ENCODE data around the gene HAUS3.

The HAUS3 gene

DNA sequence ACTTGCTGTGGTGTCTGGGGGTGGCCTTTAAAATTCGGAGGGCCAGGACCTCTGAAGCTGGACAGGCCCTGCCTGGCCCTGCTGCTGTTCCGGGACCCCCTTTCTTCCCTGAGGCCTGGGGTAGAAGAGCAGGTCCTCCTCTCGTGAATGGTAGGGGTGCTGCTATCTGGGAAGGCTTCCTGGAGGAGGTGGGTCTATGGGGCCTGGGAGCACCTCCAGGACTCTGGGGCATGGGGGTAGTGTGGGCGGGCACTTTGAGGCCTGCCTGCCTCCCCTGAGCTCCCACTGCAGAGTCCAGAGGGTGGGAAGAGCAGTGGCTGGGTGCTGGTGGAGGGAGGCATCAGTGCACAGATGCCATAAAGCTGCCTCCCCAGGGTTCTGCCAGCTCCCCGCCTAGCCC is 24.9 kb upstream of the HAUS3 start:
- TF ChIP-seq, protein P1, sequence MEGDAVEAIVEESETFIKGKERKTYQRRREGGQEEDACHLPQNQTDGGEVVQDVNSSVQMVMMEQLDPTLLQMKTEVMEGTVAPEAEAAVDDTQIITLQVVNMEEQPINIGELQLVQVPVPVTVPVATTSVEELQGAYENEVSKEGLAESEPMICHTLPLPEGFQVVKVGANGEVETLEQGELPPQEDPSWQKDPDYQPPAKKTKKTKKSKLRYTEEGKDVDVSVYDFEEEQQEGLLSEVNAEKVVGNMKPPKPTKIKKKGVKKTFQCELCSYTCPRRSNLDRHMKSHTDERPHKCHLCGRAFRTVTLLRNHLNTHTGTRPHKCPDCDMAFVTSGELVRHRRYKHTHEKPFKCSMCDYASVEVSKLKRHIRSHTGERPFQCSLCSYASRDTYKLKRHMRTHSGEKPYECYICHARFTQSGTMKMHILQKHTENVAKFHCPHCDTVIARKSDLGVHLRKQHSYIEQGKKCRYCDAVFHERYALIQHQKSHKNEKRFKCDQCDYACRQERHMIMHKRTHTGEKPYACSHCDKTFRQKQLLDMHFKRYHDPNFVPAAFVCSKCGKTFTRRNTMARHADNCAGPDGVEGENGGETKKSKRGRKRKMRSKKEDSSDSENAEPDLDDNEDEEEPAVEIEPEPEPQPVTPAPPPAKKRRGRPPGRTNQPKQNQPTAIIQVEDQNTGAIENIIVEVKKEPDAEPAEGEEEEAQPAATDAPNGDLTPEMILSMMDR (IDR thresholded peaks at IDR 0.05; ENCODE audit: borderline replicate concordance, insufficient read depth, low read depth, low read length), result no peak

DNA sequence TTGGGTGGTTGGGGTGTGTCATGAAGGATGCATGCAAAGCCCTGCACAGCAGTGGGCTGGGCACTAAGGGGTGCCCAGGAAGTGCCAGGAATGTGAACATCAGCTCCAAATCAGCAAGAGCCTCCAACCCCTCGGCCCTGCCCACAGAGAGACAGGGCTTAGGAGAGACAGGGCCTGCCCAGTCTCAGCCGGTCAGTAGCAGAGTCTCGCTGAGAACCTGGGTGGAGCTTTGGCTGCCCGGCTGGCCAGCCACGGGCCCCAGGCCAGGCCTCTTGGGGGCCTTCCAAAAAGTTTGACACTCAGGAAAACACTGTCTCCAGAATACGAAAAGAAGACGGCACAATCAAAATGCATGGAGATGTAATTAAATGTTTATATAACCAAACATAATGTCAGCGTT is 24.3 kb upstream of the HAUS3 start:
- H3K4me3 ChIP-seq (ENCODE audit: low read depth, low read length), result no peak overlapping the region
- TF ChIP-seq, protein P1 (IDR thresholded peaks at IDR 0.05; ENCODE audit: borderline replicate concordance, insufficient read depth, low read depth, low read length), result no peak

More for the DNA sequence above, 24.9 kb upstream of the HAUS3 start:
- H3K4me3 ChIP-seq (ENCODE audit: low read depth, low read length), result no peak overlapping the region

DNA sequence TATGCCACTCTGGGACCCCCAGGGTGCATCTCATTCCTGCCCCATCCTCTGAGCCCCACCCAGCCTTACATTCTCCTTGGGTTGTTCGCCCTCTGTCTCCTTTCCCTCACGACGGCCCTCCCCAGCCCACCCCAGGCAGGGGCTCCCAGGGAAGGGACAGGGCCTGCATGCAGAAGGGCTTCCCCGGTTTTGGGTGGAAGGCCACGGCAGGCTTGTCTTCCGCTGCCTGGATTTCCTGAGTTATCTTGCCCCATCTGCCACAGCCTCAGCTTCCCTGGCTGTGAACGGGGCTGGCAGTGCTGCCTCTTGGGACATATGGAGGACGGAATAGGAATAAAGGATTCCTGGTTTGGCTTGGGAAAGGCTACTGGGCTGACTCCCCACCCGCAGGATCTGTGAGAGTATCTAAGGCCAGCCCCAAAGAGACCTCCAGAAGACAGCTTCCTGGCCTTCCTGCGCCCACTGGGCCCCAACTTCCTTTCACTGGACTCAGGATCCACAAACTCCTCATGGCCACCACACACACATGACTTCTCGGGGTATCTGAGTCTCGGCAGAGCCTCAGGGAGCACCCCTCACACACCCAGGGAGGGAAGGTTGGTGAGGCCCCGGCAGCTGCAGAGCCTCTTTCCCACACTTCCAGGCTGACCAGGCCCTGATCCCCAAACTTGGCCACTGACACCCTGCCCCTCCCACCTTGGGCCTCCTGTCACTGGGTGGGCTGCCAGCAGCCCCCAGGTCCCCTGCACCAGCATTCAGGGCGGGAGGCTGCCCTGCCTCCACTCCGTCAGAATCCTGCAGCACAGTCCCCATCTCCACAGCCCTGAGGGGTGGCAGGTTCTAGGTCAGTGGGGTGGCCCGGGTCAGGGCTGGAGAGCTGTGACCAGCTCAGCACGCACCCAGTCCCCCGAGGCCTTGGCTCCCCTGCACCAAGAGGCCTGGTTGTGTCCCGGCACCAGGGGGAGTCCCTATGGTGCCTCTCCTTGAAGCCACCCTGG is 23.5 kb upstream of the HAUS3 start:
- no peak overlapping the region for H3K4me3 ChIP-seq (ENCODE audit: low read depth, low read length)
- TF ChIP-seq, protein P1 (IDR thresholded peaks at IDR 0.05; ENCODE audit: borderline replicate concordance, insufficient read depth, low read depth, low read length), result no peak

DNA sequence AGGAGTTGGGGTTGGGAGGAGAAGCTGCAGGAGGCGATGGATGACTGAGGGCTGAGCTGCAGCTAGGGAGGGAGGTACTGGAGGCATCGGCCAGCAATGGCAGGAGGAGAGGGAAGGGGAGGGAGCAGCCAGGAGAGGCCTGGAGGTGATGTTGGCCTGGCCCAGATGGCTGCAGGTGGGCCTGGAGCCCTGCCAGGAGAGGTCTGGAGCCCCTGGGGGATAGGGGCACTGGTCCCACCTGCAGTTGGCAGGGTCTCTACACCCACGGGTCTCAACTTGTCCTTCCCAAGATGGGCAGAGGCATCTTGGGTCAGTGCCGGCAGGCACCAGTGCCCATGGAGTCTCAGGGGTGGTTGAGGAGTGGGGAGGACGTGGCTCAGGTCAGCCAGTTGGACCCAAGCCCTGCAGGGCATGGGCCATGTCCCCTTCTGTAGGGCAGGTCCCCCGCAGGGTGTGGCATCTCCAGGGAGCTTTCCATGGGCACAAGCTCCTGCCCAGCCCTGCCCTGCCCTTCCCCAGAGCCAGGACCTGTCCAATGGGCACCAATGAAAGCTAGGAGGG is 22.6 kb upstream of the HAUS3 start:
- TF ChIP-seq, protein P1 (IDR thresholded peaks at IDR 0.05; ENCODE audit: borderline replicate concordance, insufficient read depth, low read depth, low read length), result no peak

DNA sequence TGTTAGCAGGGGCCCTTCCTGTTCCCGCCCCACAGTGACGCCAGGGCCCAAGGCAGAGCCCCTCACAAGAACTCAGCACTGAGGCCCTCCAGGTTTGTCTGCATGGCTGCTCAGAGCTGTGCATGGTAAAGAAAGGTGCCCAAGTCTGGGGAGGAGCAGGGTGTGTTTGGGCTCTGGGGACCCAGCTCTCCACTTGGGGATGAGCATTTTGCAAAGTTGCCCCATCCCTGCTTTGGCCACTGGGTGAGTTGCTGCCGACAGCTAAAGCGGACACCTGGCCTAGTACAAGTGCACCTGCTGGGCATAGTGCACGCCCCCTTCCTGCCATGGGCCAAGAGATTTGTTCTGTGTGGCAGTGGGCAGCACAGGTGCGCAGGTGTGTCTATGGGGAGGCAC is 22.0 kb upstream of the HAUS3 start:
- TF ChIP-seq, protein P1 (IDR thresholded peaks at IDR 0.05; ENCODE audit: borderline replicate concordance, insufficient read depth, low read depth, low read length), result no peak
- H3K4me3 ChIP-seq (ENCODE audit: low read depth, low read length), result no peak overlapping the region

More for the DNA sequence above, 22.6 kb upstream of the HAUS3 start:
- H3K4me3 ChIP-seq (ENCODE audit: low read depth, low read length), result no peak overlapping the region

DNA sequence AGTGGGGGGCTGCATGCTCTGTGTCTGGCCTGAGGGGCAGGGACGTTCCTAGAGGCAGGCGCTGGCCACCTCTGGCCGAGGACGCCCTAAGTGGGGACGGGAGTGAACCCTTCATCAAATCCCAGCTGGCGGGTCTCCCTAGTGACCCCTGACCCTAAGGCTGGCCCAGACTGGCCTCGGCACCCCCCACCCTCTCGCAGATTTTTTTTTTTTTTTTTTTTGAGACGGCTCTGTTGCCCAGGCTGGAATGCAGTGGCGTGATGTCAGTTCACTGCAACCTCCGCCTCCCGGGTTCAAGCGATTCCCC is 21.0 kb upstream of the HAUS3 start:
- TF ChIP-seq, protein P1 (IDR thresholded peaks at IDR 0.05; ENCODE audit: borderline replicate concordance, insufficient read depth, low read depth, low read length), result no peak
- peak overlapping the region; percentile 86 for H3K4me3 ChIP-seq (ENCODE audit: low read depth, low read length)
